ENCODE measurements around the gene C11orf68.
"Not testable (repeated sequence)": the region's sequence is repeated elsewhere in the genome, so short reads cannot be mapped to it uniquely, and the experiment has no call there.

C11orf68 gene

GRCh38 chr11:65918211-65919140 lies at the start of gene C11orf68:
TSS of gene C11orf68 (minus strand) at chr11:65919062. CDS start at chr11:65919031, 31 bp downstream.
- DNase-seq = no peak

GRCh38 chr11:65967329-65967934 lies 48.6 kb upstream of the C11orf68 start:
- no peak for DNase-seq

- no peak for DNase-seq
Observed at GRCh38 chr11:65965986-65966762, 47.3 kb upstream of the C11orf68 start.

DNA sequence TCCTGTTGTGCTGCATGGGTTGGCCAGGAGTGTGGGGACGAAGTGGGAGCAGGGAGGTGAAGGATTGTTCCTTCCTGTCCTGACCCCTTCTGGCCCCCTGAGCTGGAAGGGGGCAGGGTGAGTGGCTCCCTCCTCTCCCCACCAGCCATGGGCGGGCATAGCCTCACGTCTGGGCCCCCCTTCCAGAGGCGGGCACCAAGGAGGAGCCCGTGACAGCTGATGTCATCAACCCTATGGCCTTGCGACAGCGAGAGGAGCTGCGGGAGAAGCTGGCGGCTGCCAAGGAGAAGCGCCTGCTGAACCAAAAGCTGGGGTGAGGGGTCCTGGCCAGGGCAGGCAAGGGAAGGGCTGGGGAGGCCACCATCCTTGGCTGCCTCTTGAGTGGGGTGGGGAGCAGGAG lies 46.0 kb upstream of the C11orf68 start:
- DNase-seq = no peak

GRCh38 chr11:65962141-65962564 lies 43.3 kb upstream of the C11orf68 start:
- no peak for DNase-seq

DNA sequence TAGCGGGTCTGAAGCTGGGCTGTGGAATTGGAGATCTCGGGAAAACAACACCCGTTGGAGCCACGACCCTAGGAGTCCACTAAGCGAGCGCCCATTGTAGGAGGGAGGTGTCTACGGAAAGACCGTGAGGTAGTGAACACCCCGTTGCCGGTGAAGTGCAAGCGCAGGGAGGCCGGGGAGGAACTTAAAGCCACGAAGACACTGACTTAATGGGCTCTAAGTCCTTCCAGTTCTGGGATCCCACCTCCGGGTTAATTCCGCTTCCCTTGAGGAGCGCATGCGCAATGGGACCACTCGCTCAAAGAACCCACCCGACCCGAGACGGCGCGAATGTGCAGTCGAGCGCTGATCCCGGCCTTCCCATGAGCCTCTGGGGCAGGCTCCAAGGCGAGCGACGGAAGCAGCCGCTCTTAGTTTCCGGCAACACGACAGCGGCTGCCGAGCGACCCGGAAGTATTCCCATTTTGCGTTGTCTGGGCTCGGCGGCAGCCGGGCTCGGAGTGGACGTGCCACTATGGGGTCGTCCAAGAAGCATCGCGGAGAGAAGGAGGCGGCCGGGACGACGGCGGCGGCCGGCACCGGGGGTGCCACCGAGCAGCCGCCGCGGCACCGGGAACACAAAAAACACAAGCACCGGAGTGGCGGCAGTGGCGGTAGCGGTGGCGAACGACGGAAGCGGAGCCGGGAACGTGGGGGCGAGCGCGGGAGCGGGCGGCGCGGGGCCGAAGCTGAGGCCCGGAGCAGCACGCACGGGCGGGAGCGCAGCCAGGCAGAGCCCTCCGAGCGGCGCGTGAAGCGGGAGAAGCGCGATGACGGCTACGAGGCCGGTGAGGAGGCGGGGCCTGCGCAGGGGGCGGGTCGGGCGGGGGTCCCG lies 42.6 kb upstream of the C11orf68 start, which contains the start of gene SART1:
Gene SART1 (plus strand): TSS at position 468 of the 874 bp plus-strand sequence. CDS start 47 bp downstream, at position 515.
- peak; percentile 70 for DNase-seq

DNA sequence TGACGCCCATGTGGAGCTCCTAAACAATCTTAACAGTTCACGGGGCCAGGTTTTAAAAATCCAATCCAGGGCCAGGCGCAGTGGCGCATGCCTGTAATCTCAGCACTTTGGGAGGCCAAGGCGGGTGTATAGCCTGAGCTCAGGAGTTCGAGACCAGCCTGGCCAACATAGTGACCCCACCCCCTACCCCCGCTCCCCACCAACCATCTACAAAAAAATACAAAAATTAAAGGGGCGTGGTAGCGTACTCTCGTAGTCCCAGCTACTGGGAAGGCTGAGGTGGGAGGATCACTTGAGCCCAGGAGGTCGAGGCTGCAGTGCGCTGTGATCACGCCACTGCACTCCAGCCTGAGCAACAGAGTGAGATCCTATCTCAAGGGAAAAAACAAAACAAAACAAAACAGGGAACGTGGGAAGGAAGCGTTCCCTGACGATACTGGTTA lies 42.0 kb upstream of the C11orf68 start:
- DNase-seq = no peak

DNA sequence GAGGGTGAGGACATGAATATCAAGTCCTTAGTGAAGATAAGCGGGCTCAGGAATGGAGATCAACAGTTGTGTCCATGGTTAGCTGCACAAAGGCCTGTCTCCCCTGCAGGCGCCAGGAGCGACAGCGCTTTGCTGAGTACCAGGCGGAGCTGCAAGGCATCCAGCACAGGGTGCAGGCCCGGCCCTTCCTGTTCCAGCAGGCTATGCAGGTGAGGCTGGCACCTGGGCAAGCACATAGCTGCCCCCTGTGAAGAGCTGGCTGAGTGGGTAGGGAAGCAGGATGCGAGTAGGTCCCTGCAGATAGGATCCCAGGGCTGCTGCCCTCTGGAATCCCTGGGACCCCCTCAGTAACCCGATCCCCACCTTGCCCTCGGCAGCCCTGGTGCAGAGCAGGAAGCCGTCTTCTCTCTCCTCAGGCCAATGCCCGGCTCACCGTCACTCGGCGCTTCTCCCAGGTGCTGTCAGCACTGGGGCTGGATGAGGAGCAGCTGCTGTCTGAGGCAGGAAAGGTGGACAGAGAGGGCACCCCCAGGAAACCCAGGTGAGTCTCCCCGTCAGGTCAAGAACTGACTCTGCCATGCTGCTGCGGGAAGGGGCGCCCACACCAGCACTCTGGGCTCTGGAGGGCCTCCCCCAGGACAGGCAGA lies 40.0 kb upstream of the C11orf68 start:
- no peak for DNase-seq

GRCh38 chr11:65958291-65958690 lies 39.4 kb upstream of the C11orf68 start:
- DNase-seq = no peak

- no peak for DNase-seq
Observed at GRCh38 chr11:65954771-65955170, 35.9 kb upstream of the C11orf68 start.

- no peak for DNase-seq
Observed at GRCh38 chr11:65953471-65953870, 34.6 kb upstream of the C11orf68 start.

GRCh38 chr11:65952052-65952521 lies 33.2 kb upstream of the C11orf68 start:
- no peak for DNase-seq

GRCh38 chr11:65951641-65952040 lies 32.8 kb upstream of the C11orf68 start:
- DNase-seq = not testable (repeated sequence)

DNA sequence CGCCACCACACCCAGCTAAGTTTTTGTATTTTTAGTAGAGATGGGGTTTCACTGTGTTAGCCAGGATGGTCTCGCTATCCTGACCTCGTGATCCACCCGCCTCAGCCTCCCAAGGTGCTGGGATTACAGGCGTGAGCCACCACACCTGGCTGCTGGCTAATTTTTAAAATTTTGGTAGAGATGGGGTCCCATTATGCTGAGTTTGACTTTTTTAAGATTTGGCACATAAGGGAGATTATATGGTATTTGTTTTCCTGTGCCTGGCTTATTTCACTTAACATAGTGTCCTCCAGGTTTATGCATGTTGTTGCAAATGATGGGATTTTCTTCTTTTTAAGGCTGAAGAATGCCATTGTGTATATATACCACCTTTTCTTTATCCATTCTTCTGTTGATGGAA lies 31.8 kb upstream of the C11orf68 start:
- not testable (repeated sequence) for DNase-seq

DNA sequence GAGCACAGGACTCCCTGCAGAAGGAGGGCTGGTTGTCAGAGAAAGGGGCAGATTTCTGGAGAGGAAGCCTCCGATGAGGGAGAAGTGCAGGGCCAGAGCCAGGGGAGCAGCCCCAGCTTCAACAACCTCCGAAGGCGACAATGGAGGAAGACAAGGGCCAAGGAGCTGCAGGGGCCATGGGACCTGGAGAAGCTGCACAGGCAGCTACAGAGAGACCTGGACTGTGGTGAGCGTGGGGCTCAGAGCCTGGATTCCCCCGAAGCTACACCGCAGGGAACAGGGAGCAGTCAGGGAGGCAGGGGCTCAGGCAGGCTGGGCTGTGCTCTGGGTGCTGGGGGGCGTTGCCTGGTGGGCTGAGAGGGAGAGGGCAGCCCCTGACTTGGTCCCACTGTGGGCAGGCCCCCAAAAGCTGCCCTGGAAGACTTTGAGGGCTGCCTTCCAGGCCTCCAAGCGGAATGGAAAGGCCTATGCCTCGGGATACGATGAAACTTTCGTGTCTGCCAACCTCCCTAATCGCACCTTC lies 28.8 kb upstream of the C11orf68 start:
- DNase-seq = no peak

- no peak for DNase-seq
Observed at GRCh38 chr11:65947133-65947532, 28.3 kb upstream of the C11orf68 start.

GRCh38 chr11:65946655-65947054 lies 27.8 kb upstream of the C11orf68 start:
- DNase-seq = no peak

DNA sequence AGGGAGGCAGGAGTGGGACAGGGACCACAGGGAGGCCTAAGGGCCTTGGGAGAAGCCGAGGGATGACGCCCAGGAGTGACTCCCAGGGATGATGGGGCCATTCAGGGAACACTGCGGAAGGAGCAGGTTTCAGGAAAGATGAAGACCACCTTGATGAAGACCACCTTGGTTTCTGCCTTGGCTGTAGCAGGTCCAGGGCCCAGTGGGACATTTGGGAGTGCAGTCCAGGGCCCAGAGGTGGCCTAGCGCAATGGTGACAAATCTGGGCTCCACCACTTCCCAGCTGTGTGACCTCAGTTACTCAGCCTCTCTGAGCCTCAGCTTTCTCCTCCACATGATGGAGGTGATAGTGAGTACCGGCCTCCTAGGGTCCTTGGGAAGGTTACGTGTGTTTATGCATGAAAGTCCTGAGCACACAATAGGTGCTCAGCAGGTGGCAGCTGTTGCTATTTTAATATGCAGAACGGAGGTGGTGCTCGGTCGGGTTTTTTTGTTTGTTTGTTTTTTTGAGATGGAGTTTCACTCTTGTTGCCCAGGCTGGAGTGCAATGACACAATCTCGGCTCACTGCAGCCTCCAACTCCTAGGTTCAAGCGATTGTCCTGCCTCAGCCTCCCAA lies 27.2 kb upstream of the C11orf68 start:
- DNase-seq = no peak

DNA sequence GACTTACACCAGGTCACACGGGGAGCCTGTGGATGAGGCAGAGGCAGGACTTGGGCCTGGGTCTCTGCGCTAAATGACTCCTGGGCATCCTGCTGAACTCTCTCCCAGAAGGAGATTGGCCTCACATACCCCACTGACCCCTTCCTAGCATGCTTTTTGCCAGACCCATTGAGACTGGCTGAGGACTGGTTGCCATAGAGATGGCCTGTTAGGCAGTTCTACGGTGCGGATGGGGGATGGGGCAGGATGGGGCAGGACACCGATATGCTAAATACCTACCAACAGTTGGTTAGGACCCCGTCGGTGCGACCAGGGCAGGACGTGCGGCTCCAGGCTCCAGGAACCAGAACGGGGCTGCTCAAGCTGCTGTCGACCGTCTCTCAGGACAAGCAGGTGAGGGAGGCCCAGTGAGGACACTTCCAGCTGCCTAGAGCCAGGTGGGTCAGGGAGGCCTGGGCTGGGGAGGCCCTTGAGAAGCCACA lies 26.6 kb upstream of the C11orf68 start, which contains the start of gene TSGA10IP:
Gene TSGA10IP (plus strand): TSS at position 51 of the 482 bp plus-strand sequence. CDS start 196 bp downstream, at position 247.
- no peak for DNase-seq

DNA sequence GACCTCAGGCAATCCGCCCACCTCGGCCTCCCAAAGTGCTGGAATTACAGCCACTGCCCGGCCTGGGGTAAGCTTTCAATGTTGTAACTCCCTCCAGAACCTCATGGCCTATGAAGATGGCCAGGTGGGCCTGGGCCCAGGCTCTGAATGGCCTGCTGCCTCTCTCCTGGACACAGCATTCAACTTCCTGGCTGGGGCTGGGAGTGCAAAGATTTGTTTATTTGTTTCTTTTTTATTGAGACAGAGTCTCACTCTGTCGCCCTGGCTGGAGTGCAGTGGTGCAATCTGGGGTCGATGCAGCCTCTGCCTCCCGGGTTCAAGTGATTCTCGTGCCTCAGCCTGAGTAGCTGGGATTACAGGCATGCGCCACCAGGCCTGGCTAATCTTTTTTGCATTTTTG lies 25.9 kb upstream of the C11orf68 start:
- DNase-seq = no peak

All from NCI-H187 treated with DMSO at 0.1 percent for 48 hours (cell line).